Naive thymus-derived CD4-positive, alpha-beta T cell (primary cell): ENCODE measurements around the gene MREG. TPM values are rescaled to one million over a fixed set of nuclear protein-coding genes. Genes with fewer than 3 reads are reported as not detected.
"Not testable (repeated sequence)": the region's sequence is repeated elsewhere in the genome, so short reads cannot be mapped to it uniquely, and the experiment has no call there.

Source experiments
- ATAC-seq: fragments of 150-1000 bp; cut with Tn5 transposase; 2 replicates; pipeline ENCODE4 v1.10.0; 2021; ENCODE audit warnings: mild to moderate bottlenecking, moderate library complexity
- CTCF ChIA-PET: fragments of 350-600 bp; sonication (Branson Sonifier 250); formaldehyde crosslinking; loops from one replicate; lab custom pipeline; 2021; ENCODE audit warnings: antibody characterized with exemption; lab: Charles Lee
- POLR2A ChIA-PET: fragments of 350-600 bp; sonication (Branson Sonifier 250); formaldehyde crosslinking; loops from one replicate; lab custom pipeline; 2021; ENCODE audit warnings: antibody characterized with exemption, inconsistent platforms; lab: Charles Lee
- DNase-seq, 9 donors: peaks; one replicate each; pipeline versions ENCODE4 v3.0.0 to v3.0.0-alpha.2; 2020 to 2022; ENCODE audit warnings: mixed read lengths in 1 of 9
- H3K27ac ChIP-seq: one replicate; pipeline ENCODE4 v1.7.0; 2013; ENCODE audit warnings: mild to moderate bottlenecking, low read depth, low read length, moderate library complexity
- H3K27me3 ChIP-seq, 2 donors: one replicate each; pipeline ENCODE4 v1.7.0; 2013; ENCODE audit warnings: low read length in 2 of 2, mild to moderate bottlenecking in 2 of 2, moderate library complexity in 2 of 2; ENCODE audit not compliant: control insufficient read depth in 2 of 2, insufficient read depth in 2 of 2
- H3K36me3 ChIP-seq, 3 experiments: 1 replicate in 2 of 3; 2 replicates in 1 of 3; pipeline ENCODE4 v1.7.0; 2013; ENCODE audit warnings: low read length in 3 of 3, mild to moderate bottlenecking in 3 of 3, moderate library complexity in 1 of 3; ENCODE audit not compliant: insufficient read depth in 3 of 3, control insufficient read depth in 2 of 3
- H3K4me1 ChIP-seq, 2 donors: one replicate each; pipeline ENCODE4 v1.7.0; 2013; ENCODE audit warnings: low read length in 2 of 2, mild to moderate bottlenecking in 2 of 2, moderate library complexity in 1 of 2; ENCODE audit not compliant: control insufficient read depth in 2 of 2, insufficient read depth in 2 of 2
- H3K4me3 ChIP-seq: 2 replicates; pipeline ENCODE4 v1.7.0; 2013; ENCODE audit warnings: mild to moderate bottlenecking, low read length
- H3K9me3 ChIP-seq, 3 experiments: 1 replicate in 2 of 3; 2 replicates in 1 of 3; pipeline ENCODE4 v1.7.0; 2013; ENCODE audit warnings: low read length in 3 of 3; ENCODE audit not compliant: control insufficient read depth in 2 of 3
- H3K27ac Mint-ChIP-seq, 9 donors: one replicate each; pipeline ENCODE4 v1.8.0; 2020 to 2022; ENCODE audit warnings: mixed read lengths in 9 of 9, mild to moderate bottlenecking in 8 of 9, moderate library complexity in 5 of 9, inconsistent platforms in 2 of 9
- H3K27me3 Mint-ChIP-seq, 5 donors: one replicate each; pipeline ENCODE4 v1.8.0; 2021 to 2022; ENCODE audit warnings: mixed read lengths in 5 of 5, mild to moderate bottlenecking in 1 of 5
- H3K36me3 Mint-ChIP-seq, 5 donors: one replicate each; pipeline ENCODE4 v1.8.0; 2020 to 2022; ENCODE audit warnings: mixed read lengths in 5 of 5, mild to moderate bottlenecking in 3 of 5, inconsistent platforms in 1 of 5
- H3K4me1 Mint-ChIP-seq, 7 donors: one replicate each; pipeline ENCODE4 v1.8.0; 2020 to 2022; ENCODE audit warnings: mixed read lengths in 7 of 7, mild to moderate bottlenecking in 3 of 7, inconsistent platforms in 1 of 7
- H3K4me3 Mint-ChIP-seq, 10 donors: one replicate each; pipeline ENCODE4 v1.8.0; 2020 to 2022; ENCODE audit warnings: mild to moderate bottlenecking in 10 of 10, mixed read lengths in 10 of 10, moderate library complexity in 6 of 10, inconsistent platforms in 2 of 10
- H3K9me3 Mint-ChIP-seq, 11 donors: one replicate each; pipeline ENCODE4 v1.8.0; 2020 to 2022; ENCODE audit warnings: mixed read lengths in 11 of 11, mild to moderate bottlenecking in 4 of 11, inconsistent platforms in 1 of 11, moderate library complexity in 1 of 11
- intact Hi-C, 2 donors: fragments of 100-400 bp; cut with micrococcal nuclease; formaldehyde crosslinking; loops; one replicate each; pipeline ENCODE4 v1.15.1; 2023
- polyA plus RNA-seq, 2 donors: library from polyadenylated mRNA; unstranded; fragments of 300-500 nt; fragmentation: Illumina TruSeq; gene quantifications; one replicate each; pipeline ENCODE4 v1.2.3, GENCODE V29; 2021
- total RNA-seq, 6 experiments: library from RNA in 5 of 6; stranded (reverse) in 5 of 6; gene quantifications; 1 replicate in 5 of 6; 2 replicates in 1 of 6; pipeline ENCODE4 v1.2.3 and lab custom pipeline; 2021 to 2026

The MREG gene
- total and polyA plus RNA-seq, 7 experiments from 2014 or later = 0.39 to 8.5 (median 6.1) TPM

DNA sequence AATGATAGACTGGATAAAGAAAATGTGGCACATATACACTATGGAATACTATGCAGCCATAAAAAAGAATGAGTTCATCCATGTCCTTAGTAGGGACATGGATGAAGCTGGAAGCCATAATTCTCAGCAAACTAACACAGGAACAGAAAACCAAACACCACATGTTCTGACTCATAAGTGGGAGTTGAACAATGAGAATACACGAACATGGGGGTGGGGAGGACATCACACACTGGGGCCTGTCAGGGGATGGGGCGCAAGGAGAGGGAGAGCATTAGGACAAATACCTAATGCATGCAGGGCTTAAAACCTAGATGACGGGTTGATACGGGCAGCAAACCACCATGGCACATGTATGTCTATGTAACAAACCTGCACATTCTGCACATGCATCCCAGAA, 42.5 kb downstream of the MREG start:
- H3K4me1 ChIP-seq, H3K27ac Mint-ChIP-seq, CTCF ChIA-PET, intact Hi-C loops, DNase-seq, H3K4me3 ChIP-seq, H3K9me3 ChIP-seq, H3K27me3 ChIP-seq, POLR2A ChIA-PET, H3K27ac ChIP-seq, H3K4me3 Mint-ChIP-seq, ATAC-seq, H3K36me3 ChIP-seq, H3K27me3 Mint-ChIP-seq: not testable (repeated sequence)
- peaks cover 16 to 48% (median 34%) of the 10 kb centered on the region in 5 donors for H3K36me3 Mint-ChIP-seq
- peaks cover 0 to 12% (median 2%) of the 10 kb centered on the region in 11 donors for H3K9me3 Mint-ChIP-seq
- peaks cover 0 to 31% (median 5%) of the 10 kb centered on the region in 7 donors for H3K4me1 Mint-ChIP-seq

DNA sequence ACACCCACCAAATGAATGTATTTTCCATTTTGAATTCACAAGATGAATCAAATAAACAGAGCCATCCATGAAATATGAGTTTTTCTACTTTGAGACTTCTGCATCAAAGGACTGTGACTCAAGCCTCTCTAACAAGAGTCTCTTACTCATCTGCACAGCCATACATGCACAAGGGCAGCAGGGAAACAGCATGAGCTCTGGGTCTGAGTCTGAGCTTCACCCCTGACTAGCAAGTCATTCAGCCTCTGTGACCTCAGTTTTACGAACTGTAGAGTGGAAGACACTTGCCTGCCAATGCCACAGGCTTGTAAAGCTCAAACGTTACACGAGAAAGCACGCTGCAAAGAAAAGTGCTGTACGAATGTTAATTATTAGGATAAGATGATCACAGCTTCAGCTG, 42.9 kb downstream of the MREG start:
- H3K27me3 ChIP-seq = no peaks in the 10 kb centered on the region
- intact Hi-C loops = no loop called here
- no peaks in the 10 kb centered on the region for H3K9me3 ChIP-seq
- H3K4me3 ChIP-seq = no peak overlapping the region
- Mint-ChIP-seq H3K36me3 (peaks cover 16 to 45% (median 34%) of the 10 kb centered on the region in 5 donors), H3K4me3 (no peak overlapping the region), H3K27me3 (no peaks in the 10 kb centered on the region), H3K27ac (no peak overlapping the region), H3K9me3 (peaks cover 0 to 12% (median 2%) of the 10 kb centered on the region in 11 donors), H3K4me1 (peaks cover 0 to 36% (median 7%) of the 10 kb centered on the region in 7 donors)
- H3K36me3 ChIP-seq = peaks cover 0 to 7% (median 0%) of the 10 kb centered on the region in 3 experiments
- ChIA-PET CTCF (no interaction called here), POLR2A (no interaction called here)
- DNase-seq (no peak), ATAC-seq (no peak)
- H3K27ac ChIP-seq = no peak overlapping the region
- H3K4me1 ChIP-seq = no peaks in the 10 kb centered on the region

DNA sequence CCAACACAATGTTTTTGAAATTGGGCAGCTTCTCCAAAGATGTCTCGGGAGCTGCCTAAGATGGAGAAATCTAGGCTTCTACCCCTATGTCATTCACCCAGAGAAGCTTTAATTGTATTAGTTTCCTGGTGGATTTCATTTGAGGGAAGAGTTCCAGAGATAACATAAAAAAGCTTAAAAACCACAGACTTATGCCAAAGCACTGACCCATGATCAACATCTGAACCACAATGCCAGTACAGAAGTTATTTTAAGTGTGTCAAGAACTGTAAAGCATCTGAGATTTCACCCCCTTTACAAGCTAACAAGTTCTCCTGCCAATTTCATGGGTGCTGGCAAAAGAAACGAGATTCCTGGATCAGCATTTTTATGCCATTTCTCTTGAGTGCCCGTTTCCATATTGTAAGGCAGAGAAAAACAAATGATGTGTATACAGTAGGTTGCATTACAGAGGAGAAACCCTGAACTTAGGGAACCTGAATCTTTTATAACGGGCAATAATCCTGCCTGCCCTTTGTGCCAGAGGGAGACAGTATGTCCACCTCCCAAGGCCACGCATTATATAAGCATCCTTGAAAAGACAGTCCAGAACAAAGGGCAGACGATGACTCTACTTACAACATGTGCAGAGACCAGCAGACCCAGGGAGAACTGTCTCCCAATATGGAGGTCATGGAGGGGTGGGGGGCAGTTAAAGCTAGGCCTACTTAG, 44.1 kb downstream of the MREG start:
- H3K27ac Mint-ChIP-seq = peak overlapping the region in 1 of 9 donors; percentile 25
- no peak for ATAC-seq
- no peak overlapping the region for H3K4me3 Mint-ChIP-seq
- Histone ChIP-seq H3K27ac (no peak overlapping the region), H3K4me1 (no peaks in the 10 kb centered on the region), H3K36me3 (peaks cover 0 to 4% (median 0%) of the 10 kb centered on the region in 3 experiments), H3K27me3 (no peaks in the 10 kb centered on the region), H3K4me3 (no peak overlapping the region), H3K9me3 (no peaks in the 10 kb centered on the region)
- H3K27me3 Mint-ChIP-seq = no peaks in the 10 kb centered on the region
- peaks cover 0 to 39% (median 4%) of the 10 kb centered on the region in 7 donors for H3K4me1 Mint-ChIP-seq
- intact Hi-C loops = no loop called here
- H3K9me3 Mint-ChIP-seq = peaks cover 0 to 12% (median 2%) of the 10 kb centered on the region in 11 donors
- no peak for DNase-seq
- ChIA-PET POLR2A (no interaction called here), CTCF (no interaction called here)
- peaks cover 16 to 42% (median 34%) of the 10 kb centered on the region in 5 donors for H3K36me3 Mint-ChIP-seq

DNA sequence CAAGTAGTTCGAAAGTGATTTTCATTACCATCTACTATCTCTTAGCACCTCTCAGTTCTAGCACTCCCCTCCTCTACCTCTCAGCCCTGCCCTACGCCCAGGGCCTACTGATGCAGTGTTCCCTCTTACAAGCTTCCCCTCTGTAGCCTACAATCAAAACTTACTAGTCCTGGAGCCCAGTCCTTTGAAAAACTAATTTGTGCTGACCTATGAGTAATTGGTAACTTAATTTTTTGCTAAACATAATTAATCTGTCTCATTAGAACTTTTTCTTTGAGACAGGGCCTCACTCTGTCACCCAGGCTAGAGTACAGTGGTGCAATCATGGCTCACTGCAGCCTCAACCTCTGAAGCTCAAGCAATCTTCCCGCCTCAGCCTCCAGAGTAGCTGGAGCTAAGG, 44.9 kb downstream of the MREG start:
- H3K4me3 Mint-ChIP-seq = peak overlapping the region in 1 of 10 donors; percentile 39
- Histone ChIP-seq H3K36me3 (peaks cover 0 to 4% (median 0%) of the 10 kb centered on the region in 3 experiments), H3K4me3 (no peak overlapping the region), H3K4me1 (no peaks in the 10 kb centered on the region), H3K27ac (no peak overlapping the region), H3K27me3 (no peaks in the 10 kb centered on the region), H3K9me3 (no peaks in the 10 kb centered on the region)
- ChIA-PET CTCF (no interaction called here), POLR2A (no interaction called here)
- H3K4me1 Mint-ChIP-seq = peaks cover 0 to 40% (median 4%) of the 10 kb centered on the region in 7 donors
- ATAC-seq (no peak), DNase-seq (no peak)
- H3K36me3 Mint-ChIP-seq = peaks cover 16 to 41% (median 32%) of the 10 kb centered on the region in 5 donors
- H3K9me3 Mint-ChIP-seq = peaks cover 0 to 12% (median 2%) of the 10 kb centered on the region in 11 donors
- intact Hi-C loops = no loop called here
- H3K27me3 Mint-ChIP-seq = no peaks in the 10 kb centered on the region
- peak overlapping the region in 1 of 9 donors; percentile 76 for H3K27ac Mint-ChIP-seq

DNA sequence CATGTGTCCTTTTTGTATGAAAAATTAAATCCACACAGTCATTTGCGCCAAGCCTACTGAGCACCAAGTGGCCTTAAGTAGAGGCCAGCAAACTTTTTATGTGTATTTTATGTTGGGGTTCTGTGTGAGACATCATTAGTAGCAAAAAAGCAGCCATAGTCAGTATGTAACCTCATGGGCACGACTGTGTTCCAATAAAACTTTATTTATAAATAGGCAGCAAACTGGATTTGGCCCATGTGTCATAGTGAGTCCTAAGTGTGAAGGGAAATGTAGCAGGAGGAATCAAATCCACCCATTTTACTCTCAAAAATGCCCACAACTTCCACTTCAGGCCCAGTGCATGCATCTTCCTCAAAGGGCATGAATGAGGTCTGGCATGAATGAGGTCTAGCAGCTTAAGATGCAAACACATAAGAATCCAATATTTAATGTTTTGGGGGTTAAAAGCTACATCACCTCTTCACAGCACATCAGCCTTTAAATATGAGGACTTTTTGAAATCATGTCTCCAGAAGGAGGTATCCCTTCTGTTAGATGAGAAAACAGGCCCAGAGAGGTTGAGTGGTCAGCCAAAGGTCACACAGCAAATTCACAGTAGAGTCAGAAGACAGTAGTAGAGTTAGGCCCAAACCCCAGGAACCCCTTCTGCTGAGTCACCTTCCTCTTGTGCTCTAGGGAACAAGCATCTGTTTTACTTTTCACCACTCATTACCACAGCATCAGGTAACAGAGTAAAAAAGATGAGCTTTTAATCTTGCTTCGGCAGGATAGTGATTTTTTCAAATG, 45.6 kb downstream of the MREG start:
- Mint-ChIP-seq H3K36me3 (peaks cover 12 to 34% (median 25%) of the 10 kb centered on the region in 5 donors), H3K4me3 (no peak overlapping the region), H3K27me3 (no peaks in the 10 kb centered on the region), H3K4me1 (peaks cover 0 to 40% (median 4%) of the 10 kb centered on the region in 7 donors), H3K9me3 (peaks cover 0 to 12% (median 0%) of the 10 kb centered on the region in 11 donors), H3K27ac (peak overlapping the region in 2 of 9 donors; percentile 36 to 76)
- Histone ChIP-seq H3K27me3 (no peaks in the 10 kb centered on the region), H3K4me3 (no peak overlapping the region), H3K36me3 (peaks cover 0 to 4% (median 0%) of the 10 kb centered on the region in 3 experiments), H3K9me3 (no peaks in the 10 kb centered on the region), H3K27ac (no peak overlapping the region), H3K4me1 (no peaks in the 10 kb centered on the region)
- POLR2A ChIA-PET = no interaction called here
- CTCF ChIA-PET = no interaction called here
- intact Hi-C loops = no loop called here
- DNase-seq (no peak), ATAC-seq (no peak)

DNA sequence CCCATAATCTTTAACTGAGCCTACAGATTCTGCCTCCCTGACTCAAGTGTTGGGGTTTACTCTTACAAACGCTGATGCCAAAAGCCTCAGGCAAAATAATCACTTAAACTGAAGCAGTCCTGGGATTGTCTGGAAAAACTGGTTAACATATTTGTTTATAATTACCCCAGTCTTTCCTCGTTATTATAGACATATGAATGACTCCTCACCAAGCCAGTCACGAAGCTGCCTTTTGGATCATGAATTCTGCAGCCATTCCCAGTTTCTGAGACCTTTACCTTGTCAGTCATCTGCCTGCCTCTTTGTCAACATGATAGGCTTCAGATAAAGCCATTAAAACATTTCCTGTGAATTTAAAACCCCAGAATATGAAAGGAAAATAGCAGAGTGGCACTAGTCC, 46.4 kb downstream of the MREG start:
- no peak overlapping the region for H3K27ac Mint-ChIP-seq
- H3K36me3 Mint-ChIP-seq = peaks cover 12 to 40% (median 27%) of the 10 kb centered on the region in 5 donors
- H3K9me3 Mint-ChIP-seq = peaks cover 0 to 12% (median 0%) of the 10 kb centered on the region in 11 donors
- no peak for DNase-seq
- no peak overlapping the region for H3K4me3 Mint-ChIP-seq
- no peaks in the 10 kb centered on the region for H3K9me3 ChIP-seq
- H3K4me1 ChIP-seq = no peaks in the 10 kb centered on the region
- peaks cover 0 to 40% (median 4%) of the 10 kb centered on the region in 7 donors for H3K4me1 Mint-ChIP-seq
- POLR2A ChIA-PET = no interaction called here
- intact Hi-C loops = no loop called here
- no peaks in the 10 kb centered on the region for H3K27me3 Mint-ChIP-seq
- no peaks in the 10 kb centered on the region for H3K27me3 ChIP-seq
- CTCF ChIA-PET = no interaction called here
- H3K36me3 ChIP-seq = peaks cover 0 to under 1% (median 0%) of the 10 kb centered on the region in 3 experiments
- ATAC-seq = no peak
- H3K27ac ChIP-seq = no peak overlapping the region
- H3K4me3 ChIP-seq = no peak overlapping the region
